DOHH2 (cell line): ENCODE measurements around the gene SLC15A5.

Source experiments
- H3F3A ChIP-seq: fragments of 200-600 bp; sonication (generic), shearing (Covaris generic); 2 replicates; pipeline ENCODE4 v1.6.0; 2016; ENCODE audit warnings: antibody characterized with exemption, mild to moderate bottlenecking; ENCODE audit not compliant: control insufficient read depth, insufficient read depth
- H3K27ac ChIP-seq: fragments of 200-600 bp; sonication (generic); 2 replicates; pipeline ENCODE4 v1.5.1; 2014; ENCODE audit warnings: low read depth, mild to moderate bottlenecking, low read length, moderate library complexity
- H3K27me3 ChIP-seq: fragments of 200-600 bp; sonication (generic); 2 replicates; pipeline ENCODE4 v1.6.1; 2014; ENCODE audit warnings: mild to moderate bottlenecking, low read length, mixed read lengths; ENCODE audit not compliant: control insufficient read depth
- H3K36me3 ChIP-seq: fragments of 200-600 bp; sonication (generic); 2 replicates; pipeline ENCODE4 v1.6.1; 2014; ENCODE audit warnings: mild to moderate bottlenecking, low read length, moderate library complexity, mixed read lengths; ENCODE audit not compliant: control insufficient read depth
- H3K4me1 ChIP-seq: fragments of 200-600 bp; sonication (generic); 2 replicates; pipeline ENCODE4 v1.6.1; 2014; ENCODE audit warnings: mild to moderate bottlenecking, low read length, mixed read lengths; ENCODE audit not compliant: control insufficient read depth
- H3K4me2 ChIP-seq: fragments of 200-600 bp; sonication (generic); 2 replicates; pipeline ENCODE4 v1.6.0; 2014; ENCODE audit warnings: mild to moderate bottlenecking, low read length, moderate library complexity
- H3K4me3 ChIP-seq: fragments of 200-600 bp; sonication (generic); 2 replicates; pipeline ENCODE4 v1.5.1; 2014; ENCODE audit warnings: mild to moderate bottlenecking, low read length, mixed read lengths
- H3K79me2 ChIP-seq: fragments of 200-600 bp; sonication (generic); 2 replicates; pipeline ENCODE4 v1.6.1; 2014; ENCODE audit warnings: mild to moderate bottlenecking, low read length, mixed read lengths; ENCODE audit not compliant: control insufficient read depth
- H3K9me2 ChIP-seq: fragments of 200-600 bp; sonication (generic); replicated peaks from 2 replicates; pipeline ENCODE4 v1.6.1; 2014; ENCODE audit warnings: mild to moderate bottlenecking, low read length, mixed read lengths; ENCODE audit not compliant: control insufficient read depth
- H3K9me3 ChIP-seq: fragments of 200-600 bp; sonication (generic); 2 replicates; pipeline ENCODE4 v1.6.1; 2014; ENCODE audit warnings: antibody characterized with exemption, low read length, mixed read lengths; ENCODE audit not compliant: control insufficient read depth, insufficient read depth
- H4K20me1 ChIP-seq: fragments of 200-600 bp; sonication (generic); 2 replicates; pipeline ENCODE4 v1.6.0; 2014; ENCODE audit warnings: low read depth, mild to moderate bottlenecking, antibody characterized with exemption, low read length, moderate library complexity; ENCODE audit not compliant: control insufficient read depth, insufficient read depth
- EZH2phosphoT487 ChIP-seq: fragments of 200-600 bp; sonication (generic); IDR thresholded peaks from 2 replicates; pipeline ENCODE4 v1.6.1; 2017; ENCODE audit warnings: borderline replicate concordance, mild to moderate bottlenecking, antibody characterized with exemption, low read length, moderate library complexity, mixed read lengths
- TF ChIP-seq, protein P1 (sequence below): fragments of 200-600 bp; sonication (generic); IDR thresholded peaks from one replicate; pipeline ENCODE4 v1.5.1; 2014; ENCODE audit warnings: antibody characterized with exemption, mild to moderate bottlenecking, low read depth, low read length; ENCODE audit not compliant: poor library complexity, severe bottlenecking

Gene SLC15A5, protein sequence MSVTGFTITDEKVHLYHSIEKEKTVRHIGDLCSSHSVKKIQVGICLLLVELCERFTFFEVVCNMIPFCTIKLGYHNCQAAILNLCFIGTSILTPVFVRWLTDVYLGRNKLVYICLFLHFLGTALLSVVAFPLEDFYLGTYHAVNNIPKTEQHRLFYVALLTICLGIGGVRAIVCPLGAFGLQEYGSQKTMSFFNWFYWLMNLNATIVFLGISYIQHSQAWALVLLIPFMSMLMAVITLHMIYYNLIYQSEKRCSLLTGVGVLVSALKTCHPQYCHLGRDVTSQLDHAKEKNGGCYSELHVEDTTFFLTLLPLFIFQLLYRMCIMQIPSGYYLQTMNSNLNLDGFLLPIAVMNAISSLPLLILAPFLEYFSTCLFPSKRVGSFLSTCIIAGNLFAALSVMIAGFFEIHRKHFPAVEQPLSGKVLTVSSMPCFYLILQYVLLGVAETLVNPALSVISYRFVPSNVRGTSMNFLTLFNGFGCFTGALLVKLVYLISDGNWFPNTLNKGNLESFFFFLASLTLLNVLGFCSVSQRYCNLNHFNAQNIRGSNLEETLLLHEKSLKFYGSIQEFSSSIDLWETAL

DNA sequence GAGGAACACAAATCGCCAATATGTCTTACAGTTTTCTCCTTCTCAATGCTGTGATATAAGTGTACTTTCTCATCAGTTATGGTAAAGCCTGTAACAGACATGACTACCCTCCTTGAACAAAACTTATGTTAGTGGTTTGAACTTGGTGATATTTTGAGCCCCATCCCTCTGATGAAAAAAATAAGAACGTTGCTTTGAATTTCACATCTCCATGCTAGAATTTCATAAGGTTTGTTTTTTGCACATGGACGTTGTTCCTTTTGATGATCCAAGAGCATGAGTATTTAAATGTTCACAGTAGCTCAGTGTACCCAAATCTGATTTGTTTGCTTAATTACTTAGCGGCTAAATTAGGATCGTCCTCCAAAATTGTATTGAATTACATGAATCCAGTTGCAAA lies at the start of gene SLC15A5:
Gene SLC15A5 (minus strand): TSS at position 101 of the 400 bp plus-strand sequence. CDS start 0 bp downstream, at position 101.
- Histone ChIP-seq H3K4me3 (no peak within 1 kb of the TSS), H3K36me3 (no peaks in the 10 kb centered on the region), H3K79me2 (no peaks in the 10 kb centered on the region), H3K4me2 (no peak within 1 kb of the TSS), H3K9me3 (no peaks in the 10 kb centered on the region), H3K4me1 (no peaks in the 10 kb centered on the region), H3K9me2 (no peaks in the 10 kb centered on the region), H3K27ac (no peak within 1 kb of the TSS), H4K20me1 (no peaks in the 10 kb centered on the region), H3F3A (no peaks in the 10 kb centered on the region), H3K27me3 (no peaks in the 10 kb centered on the region)
- TF ChIP-seq, protein P1, sequence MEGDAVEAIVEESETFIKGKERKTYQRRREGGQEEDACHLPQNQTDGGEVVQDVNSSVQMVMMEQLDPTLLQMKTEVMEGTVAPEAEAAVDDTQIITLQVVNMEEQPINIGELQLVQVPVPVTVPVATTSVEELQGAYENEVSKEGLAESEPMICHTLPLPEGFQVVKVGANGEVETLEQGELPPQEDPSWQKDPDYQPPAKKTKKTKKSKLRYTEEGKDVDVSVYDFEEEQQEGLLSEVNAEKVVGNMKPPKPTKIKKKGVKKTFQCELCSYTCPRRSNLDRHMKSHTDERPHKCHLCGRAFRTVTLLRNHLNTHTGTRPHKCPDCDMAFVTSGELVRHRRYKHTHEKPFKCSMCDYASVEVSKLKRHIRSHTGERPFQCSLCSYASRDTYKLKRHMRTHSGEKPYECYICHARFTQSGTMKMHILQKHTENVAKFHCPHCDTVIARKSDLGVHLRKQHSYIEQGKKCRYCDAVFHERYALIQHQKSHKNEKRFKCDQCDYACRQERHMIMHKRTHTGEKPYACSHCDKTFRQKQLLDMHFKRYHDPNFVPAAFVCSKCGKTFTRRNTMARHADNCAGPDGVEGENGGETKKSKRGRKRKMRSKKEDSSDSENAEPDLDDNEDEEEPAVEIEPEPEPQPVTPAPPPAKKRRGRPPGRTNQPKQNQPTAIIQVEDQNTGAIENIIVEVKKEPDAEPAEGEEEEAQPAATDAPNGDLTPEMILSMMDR, result no peak
- no peak for TF ChIP-seq EZH2phosphoT487

DNA sequence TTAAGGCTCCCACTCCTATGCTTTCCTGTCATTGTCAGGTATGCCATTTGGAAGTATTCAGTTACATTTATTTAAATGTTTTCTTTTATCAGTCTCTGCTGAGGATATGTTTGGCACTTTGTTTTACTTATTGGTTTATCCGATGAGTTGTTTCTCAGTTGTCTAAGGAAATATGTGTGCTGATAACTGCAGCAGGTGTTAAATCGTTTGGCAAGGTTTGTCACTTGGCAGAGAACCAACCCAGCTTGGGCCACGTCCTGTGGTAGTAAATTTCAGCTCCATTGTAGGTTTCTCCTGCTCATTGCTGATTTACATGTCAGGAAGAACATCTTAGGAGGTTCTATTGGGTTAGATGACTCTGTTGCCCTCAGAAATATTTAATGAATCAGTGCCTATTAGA lies 47.9 kb upstream of the SLC15A5 start:
- no peaks in the 10 kb centered on the region for H3K4me1 ChIP-seq
- H3K9me2 ChIP-seq, result no peaks in the 10 kb centered on the region
- H3K27me3 ChIP-seq, result no peaks in the 10 kb centered on the region
- no peak overlapping the region for H3K4me3 ChIP-seq
- no peaks in the 10 kb centered on the region for H3K36me3 ChIP-seq
- no peaks in the 10 kb centered on the region for H3F3A ChIP-seq
- no peaks in the 10 kb centered on the region for H3K79me2 ChIP-seq
- H3K9me3 ChIP-seq, result peaks cover 6% of the 10 kb centered on the region; the same call in 1 of the 2 replicates
- TF ChIP-seq EZH2phosphoT487, result no peak
- TF ChIP-seq, protein P1, result no peak
- no peak overlapping the region for H3K4me2 ChIP-seq
- H4K20me1 ChIP-seq, result no peaks in the 10 kb centered on the region
- H3K27ac ChIP-seq, result no peak overlapping the region

DNA sequence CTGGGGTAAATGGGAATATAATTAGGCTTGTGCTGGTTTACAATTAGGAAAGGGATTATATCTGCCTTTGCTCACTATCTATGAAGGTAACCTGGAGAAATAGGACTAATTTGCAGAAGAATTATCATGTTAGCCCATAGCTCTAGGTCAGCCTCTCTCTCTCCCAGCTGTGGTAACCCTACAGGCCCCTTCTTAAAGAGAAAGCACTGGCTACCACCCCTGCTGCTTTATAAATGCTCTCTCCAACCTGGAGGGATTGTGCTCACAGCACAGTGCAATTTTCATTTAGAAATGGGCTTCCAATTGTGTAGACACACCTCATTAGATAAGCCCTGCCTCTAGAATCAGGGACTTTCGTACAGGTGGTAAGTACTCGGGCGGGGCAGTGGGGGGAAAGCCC lies 47.3 kb upstream of the SLC15A5 start:
- Histone ChIP-seq H3K79me2 (no peaks in the 10 kb centered on the region), H3K27ac (no peak overlapping the region), H3K9me2 (no peaks in the 10 kb centered on the region), H3F3A (no peaks in the 10 kb centered on the region), H3K4me2 (no peak overlapping the region), H3K27me3 (no peaks in the 10 kb centered on the region), H3K4me1 (no peaks in the 10 kb centered on the region), H3K4me3 (no peak overlapping the region), H3K9me3 (peaks cover 6% of the 10 kb centered on the region; the same call in 1 of the 2 replicates), H4K20me1 (no peaks in the 10 kb centered on the region), H3K36me3 (no peaks in the 10 kb centered on the region)
- TF ChIP-seq EZH2phosphoT487, result no peak
- TF ChIP-seq, protein P1, result no peak
